ENCODE results near the gene AUP1. TPM values are rescaled to one million over a fixed set of nuclear protein-coding genes. Genes with fewer than 3 reads are reported as not detected.

Gene AUP1
- total and polyA plus RNA-seq, 7 donors = 46.5 to 178 (median 82.0) TPM

DNA sequence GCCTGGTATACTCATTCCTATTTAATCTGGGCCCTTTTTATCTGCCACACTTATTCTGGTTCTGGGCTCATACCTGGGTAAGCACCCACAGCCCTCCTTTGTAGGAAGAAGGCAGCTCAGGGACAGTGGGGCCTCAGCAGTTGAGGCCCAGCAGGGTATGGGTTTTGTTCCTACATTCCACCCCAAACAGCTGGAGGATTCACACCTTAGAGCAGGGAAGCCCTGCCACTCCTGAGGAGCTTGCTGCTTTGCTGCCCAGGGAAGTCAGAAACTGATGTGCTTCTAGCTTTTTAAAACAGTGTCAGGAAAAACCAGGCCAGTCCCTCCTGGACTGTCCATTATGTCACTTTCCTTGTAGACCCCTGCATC is 28.9 kb downstream of the AUP1 start:
- no peaks in the 10 kb centered on the region for H3K9me3 ChIP-seq
- intact Hi-C loops (cut with DNase I) = no loop called here
- no peak overlapping the region for H3K27ac ChIP-seq
- TF ChIP-seq, protein P1, sequence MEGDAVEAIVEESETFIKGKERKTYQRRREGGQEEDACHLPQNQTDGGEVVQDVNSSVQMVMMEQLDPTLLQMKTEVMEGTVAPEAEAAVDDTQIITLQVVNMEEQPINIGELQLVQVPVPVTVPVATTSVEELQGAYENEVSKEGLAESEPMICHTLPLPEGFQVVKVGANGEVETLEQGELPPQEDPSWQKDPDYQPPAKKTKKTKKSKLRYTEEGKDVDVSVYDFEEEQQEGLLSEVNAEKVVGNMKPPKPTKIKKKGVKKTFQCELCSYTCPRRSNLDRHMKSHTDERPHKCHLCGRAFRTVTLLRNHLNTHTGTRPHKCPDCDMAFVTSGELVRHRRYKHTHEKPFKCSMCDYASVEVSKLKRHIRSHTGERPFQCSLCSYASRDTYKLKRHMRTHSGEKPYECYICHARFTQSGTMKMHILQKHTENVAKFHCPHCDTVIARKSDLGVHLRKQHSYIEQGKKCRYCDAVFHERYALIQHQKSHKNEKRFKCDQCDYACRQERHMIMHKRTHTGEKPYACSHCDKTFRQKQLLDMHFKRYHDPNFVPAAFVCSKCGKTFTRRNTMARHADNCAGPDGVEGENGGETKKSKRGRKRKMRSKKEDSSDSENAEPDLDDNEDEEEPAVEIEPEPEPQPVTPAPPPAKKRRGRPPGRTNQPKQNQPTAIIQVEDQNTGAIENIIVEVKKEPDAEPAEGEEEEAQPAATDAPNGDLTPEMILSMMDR (IDR thresholded peaks at IDR 0.05) = no peak
- TF ChIP-seq POLR2A (IDR thresholded peaks at IDR 0.05) = no peak
- no peak for TF ChIP-seq POLR2AphosphoS5 (IDR thresholded peaks at IDR 0.05)
- TF ChIP-seq EP300 (IDR thresholded peaks at IDR 0.05) = no peak
- H3K4me1 ChIP-seq = peaks cover 0 to 54% (median 44%) of the 10 kb centered on the region in 4 donors
- H3K4me3 ChIP-seq = no peak overlapping the region
- DNase-seq = no peak
- H3K36me3 ChIP-seq = peaks cover 0 to 13% (median 8%) of the 10 kb centered on the region in 4 donors
- H3K27me3 ChIP-seq = peaks cover 49 to 90% (median 55%) of the 10 kb centered on the region in 3 donors

DNA sequence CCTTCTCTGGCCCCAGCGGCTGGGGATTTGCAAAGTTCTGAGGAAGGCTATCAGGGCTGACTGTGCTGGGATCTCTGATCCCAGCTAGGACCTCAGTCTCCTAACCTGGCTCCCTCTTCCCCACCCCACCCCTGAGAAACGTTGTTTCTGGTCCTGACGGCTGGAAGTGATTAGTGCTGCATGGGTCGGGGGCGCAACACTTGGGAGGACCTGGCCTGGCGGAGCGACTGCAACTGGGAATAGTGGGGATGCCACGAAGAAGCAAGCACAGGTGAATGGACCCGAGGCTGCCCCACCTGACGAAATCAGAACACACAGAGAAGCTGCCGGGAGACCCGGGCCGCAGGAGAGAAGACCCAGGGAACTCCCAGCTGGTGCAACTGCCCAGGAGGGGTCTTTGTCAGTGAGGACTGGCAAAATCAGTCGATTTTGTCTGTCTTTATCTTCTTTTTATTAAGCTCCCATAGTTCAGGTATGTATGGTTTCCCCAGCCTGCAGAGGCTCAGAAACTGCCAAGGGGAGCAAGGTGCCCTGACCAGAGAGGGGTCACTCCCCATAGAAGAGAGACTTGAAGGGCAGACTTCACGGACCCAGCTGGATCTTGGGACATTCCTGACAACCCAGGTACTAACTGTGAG is 29.4 kb downstream of the AUP1 start:
- no peak for DNase-seq
- H3K4me1 ChIP-seq = peaks cover 0 to 50% (median 39%) of the 10 kb centered on the region in 4 donors
- 62 to 65% methylated on average over 15 of the region's 15 CpGs for WGBS, 2 donors

DNA sequence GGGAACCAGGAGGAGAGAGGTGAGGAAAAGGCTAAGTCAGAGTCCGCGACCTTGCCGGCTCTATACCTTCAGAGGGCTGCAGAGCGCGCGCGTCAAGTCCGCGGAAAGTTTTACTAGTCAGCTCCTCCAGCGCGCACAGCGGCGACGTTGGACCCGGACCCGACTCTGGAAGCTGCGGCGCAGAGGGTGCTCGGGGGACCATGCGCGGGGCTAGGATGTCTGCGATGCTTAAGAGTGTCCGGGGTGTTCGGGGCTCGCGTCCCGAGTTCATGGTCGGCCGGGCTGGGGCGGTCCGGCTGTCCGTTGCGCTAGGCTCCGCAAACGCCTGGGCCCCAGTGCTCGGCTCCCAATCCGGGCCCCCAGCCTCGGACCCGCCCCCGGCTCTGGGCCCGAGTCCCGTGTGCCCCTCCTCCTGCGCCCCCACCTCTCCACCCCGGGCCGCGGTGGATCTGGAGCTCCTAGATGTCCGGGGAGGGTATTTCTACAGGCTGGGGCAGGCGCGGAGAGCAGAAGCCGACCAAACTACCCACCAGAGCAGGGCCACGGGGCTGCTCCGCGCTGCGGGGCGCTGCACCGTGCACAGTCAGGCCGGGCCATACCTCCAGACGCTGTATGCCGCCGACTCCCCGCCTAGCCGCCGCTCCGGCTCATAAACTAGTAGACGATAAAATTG is 30.1 kb downstream of the AUP1 start, which contains the start of gene LBX2:
Gene LBX2, minus strand, starts transcription at position 337 of the 673 bp plus-strand sequence. Its CDS starts 66 bp downstream, at position 271.
- intact Hi-C loops (cut with DNase I) = no loop called here
- no peaks in the 10 kb centered on the region for H3K9me3 ChIP-seq
- TF ChIP-seq POLR2AphosphoS5 (IDR thresholded peaks at IDR 0.05) (no peak), POLR2A (IDR thresholded peaks at IDR 0.05) (no peak), EP300 (IDR thresholded peaks at IDR 0.05) (no peak)
- TF ChIP-seq, protein P1 (IDR thresholded peaks at IDR 0.05) = no peak
- no peak for DNase-seq
- WGBS, 2 donors = 2 to 3% methylated on average over 65 of the region's 65 CpGs
- peak within 1 kb of the TSS in 2 of 4 donors; percentile 36 to 44 for H3K4me3 ChIP-seq
- H3K27me3 ChIP-seq = peaks cover 49 to 78% (median 55%) of the 10 kb centered on the region in 3 donors
- peaks cover 0 to 45% (median 39%) of the 10 kb centered on the region in 4 donors for H3K4me1 ChIP-seq
- peaks cover 0 to 2% (median 0%) of the 10 kb centered on the region in 4 donors for H3K36me3 ChIP-seq
- H3K27ac ChIP-seq = no peak within 1 kb of the TSS

More for the DNA sequence above, 29.4 kb downstream of the AUP1 start:
- Histone ChIP-seq H3K27me3 (peaks cover 49 to 85% (median 55%) of the 10 kb centered on the region in 3 donors), H3K9me3 (no peaks in the 10 kb centered on the region), H3K4me3 (peak overlapping the region in 2 of 4 donors; percentile 36 to 44), H3K27ac (no peak overlapping the region), H3K36me3 (peaks cover 0 to 8% (median 3%) of the 10 kb centered on the region in 4 donors)
- intact Hi-C loops (cut with DNase I) = no loop called here
- TF ChIP-seq, protein P1 (IDR thresholded peaks at IDR 0.05) = no peak
- TF ChIP-seq EP300 (IDR thresholded peaks at IDR 0.05) (no peak), POLR2A (IDR thresholded peaks at IDR 0.05) (no peak), POLR2AphosphoS5 (IDR thresholded peaks at IDR 0.05) (no peak)

DNA sequence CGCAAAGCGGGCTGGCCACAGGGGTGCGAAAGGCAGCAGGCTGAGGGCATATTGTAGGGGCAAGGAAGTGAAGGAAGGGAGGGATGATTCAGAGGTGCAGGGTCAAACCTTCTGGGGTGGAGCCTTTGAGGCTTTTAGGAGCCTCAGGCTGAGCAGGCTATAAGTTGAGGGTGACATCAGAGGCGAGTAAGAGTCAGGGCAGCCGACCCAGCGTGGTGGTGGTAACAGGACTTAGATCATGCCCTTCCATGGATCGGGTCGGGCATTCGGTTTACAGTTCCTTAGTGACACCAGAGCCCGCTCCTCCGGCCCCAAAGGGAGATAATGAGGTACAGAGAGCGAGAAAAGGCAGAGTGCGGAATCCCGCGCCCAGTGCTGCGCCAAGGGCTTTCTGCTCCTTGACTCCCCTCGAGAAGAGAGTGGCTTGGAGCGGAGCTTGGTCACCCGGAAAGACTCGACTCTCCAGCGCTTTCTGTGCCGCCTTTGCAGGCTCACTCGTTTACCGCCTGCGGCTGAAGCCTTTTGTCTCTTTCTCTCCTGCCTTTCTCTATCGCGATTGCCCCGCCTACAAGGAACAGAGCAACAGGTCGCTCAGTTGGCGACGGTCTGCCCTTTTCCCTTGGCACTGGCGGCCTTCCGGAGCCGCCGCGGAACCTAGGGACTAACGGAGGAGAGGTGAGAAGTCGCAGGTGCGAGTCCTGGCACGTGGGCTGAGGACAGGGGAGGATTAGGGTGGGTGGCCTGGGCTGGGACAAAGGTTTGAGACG is 30.8 kb downstream of the AUP1 start:
- no peak overlapping the region for H3K27ac ChIP-seq
- TF ChIP-seq POLR2A (IDR thresholded peaks at IDR 0.05) = no peak
- TF ChIP-seq, protein P1 (IDR thresholded peaks at IDR 0.05) = no peak
- TF ChIP-seq EP300 (IDR thresholded peaks at IDR 0.05) = no peak
- TF ChIP-seq POLR2AphosphoS5 (IDR thresholded peaks at IDR 0.05) = no peak
- H3K27me3 ChIP-seq = peaks cover 49 to 71% (median 55%) of the 10 kb centered on the region in 3 donors
- no peak for DNase-seq
- H3K4me1 ChIP-seq = peaks cover 0 to 45% (median 38%) of the 10 kb centered on the region in 4 donors
- peak overlapping the region in 2 of 4 donors; percentile 36 to 44 for H3K4me3 ChIP-seq
- 1% methylated on average over 41 of the region's 41 CpGs for WGBS, 2 donors
- intact Hi-C loops (cut with DNase I) = no loop called here
- H3K9me3 ChIP-seq = no peaks in the 10 kb centered on the region
- H3K36me3 ChIP-seq = peaks cover 0 to 8% (median 0%) of the 10 kb centered on the region in 4 donors
